Neutrophil (primary cell): ENCODE results near the gene KIF3B.

Experiments
- H3K27ac ChIP-seq: fragments of 200-600 bp; sonication (generic); 2 replicates; pipeline ENCODE4 v1.5.1; 2016; ENCODE audit warnings: mild to moderate bottlenecking, moderate library complexity
- H3K27me3 ChIP-seq: fragments of 200-600 bp; sonication (generic); 2 replicates; pipeline ENCODE4 v1.6.0; 2016; ENCODE audit warnings: mild to moderate bottlenecking
- H3K36me3 ChIP-seq: fragments of 200-600 bp; sonication (generic); 2 replicates; pipeline ENCODE4 v1.5.1; 2017
- H3K4me1 ChIP-seq, 2 experiments: fragments of 200-600 bp in 1 of 2; sonication (generic) in 1 of 2; 1 replicate in 1 of 2; 2 replicates in 1 of 2; pipeline versions ENCODE4 v1.5.1 to v1.6.1; 2013 to 2016; ENCODE audit warnings: low read depth in 1 of 2, low read length in 1 of 2, mild to moderate bottlenecking in 1 of 2, moderate library complexity in 1 of 2; ENCODE audit not compliant: control insufficient read depth in 1 of 2, insufficient read depth in 1 of 2
- H3K4me3 ChIP-seq, 2 experiments: fragments of 200-600 bp in 1 of 2; sonication (generic) in 1 of 2; 1 replicate in 1 of 2; 2 replicates in 1 of 2; pipeline ENCODE4 v1.5.1; 2013 to 2016; ENCODE audit warnings: low read depth in 1 of 2, low read length in 1 of 2, mild to moderate bottlenecking in 1 of 2, moderate library complexity in 1 of 2
- H3K9me3 ChIP-seq: fragments of 200-600 bp; sonication (generic); 2 replicates; pipeline ENCODE4 v1.5.1; 2016
- TF ChIP-seq, protein P1 (sequence below): fragments of 200-600 bp; sonication (generic); IDR thresholded peaks from 2 replicates; pipeline ENCODE4 v1.5.1; 2016; ENCODE audit warnings: antibody characterized with exemption

KIF3B gene

DNA sequence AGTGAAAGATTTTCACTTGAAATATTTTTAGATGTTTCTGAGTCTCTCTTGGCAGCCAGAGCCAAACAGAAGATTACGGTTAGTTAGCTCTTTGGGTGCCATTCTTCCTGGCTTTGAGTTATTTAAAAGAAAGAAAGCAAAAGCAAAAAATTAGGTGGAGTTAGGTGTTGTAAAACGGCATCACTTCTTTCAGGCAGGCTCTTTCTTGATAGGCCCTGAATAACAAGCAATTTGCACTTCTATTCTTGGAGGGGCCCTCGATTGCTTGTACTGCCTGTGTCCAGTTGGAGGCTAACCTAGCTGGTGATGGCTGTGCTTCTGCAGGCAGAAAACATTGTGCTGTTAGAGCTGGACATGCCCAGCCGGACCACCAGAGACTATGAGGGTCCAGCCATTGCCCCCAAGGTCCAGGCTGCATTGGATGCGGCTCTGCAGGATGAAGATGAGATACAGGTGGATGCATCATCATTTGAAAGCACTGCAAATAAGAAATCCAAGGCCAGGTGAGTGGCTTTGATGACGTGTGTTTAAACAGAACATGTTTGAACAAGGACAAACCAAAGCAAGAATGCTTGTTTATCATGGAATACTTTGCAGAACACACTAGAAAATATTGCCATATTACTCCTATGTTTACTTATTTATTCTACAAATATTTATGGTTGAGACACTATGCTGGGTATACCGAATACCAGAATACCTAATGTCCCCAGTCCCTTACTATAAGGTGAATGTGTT is 52.5 kb downstream of the KIF3B start:
- peaks cover 8 to 9% of the 10 kb centered on the region in 2 experiments for H3K4me1 ChIP-seq
- no peak overlapping the region for H3K4me3 ChIP-seq
- H3K27ac ChIP-seq, result no peak overlapping the region
- no peaks in the 10 kb centered on the region for H3K27me3 ChIP-seq
- peaks cover 54% of the 10 kb centered on the region for H3K36me3 ChIP-seq
- no peaks in the 10 kb centered on the region for H3K9me3 ChIP-seq
- TF ChIP-seq, protein P1, sequence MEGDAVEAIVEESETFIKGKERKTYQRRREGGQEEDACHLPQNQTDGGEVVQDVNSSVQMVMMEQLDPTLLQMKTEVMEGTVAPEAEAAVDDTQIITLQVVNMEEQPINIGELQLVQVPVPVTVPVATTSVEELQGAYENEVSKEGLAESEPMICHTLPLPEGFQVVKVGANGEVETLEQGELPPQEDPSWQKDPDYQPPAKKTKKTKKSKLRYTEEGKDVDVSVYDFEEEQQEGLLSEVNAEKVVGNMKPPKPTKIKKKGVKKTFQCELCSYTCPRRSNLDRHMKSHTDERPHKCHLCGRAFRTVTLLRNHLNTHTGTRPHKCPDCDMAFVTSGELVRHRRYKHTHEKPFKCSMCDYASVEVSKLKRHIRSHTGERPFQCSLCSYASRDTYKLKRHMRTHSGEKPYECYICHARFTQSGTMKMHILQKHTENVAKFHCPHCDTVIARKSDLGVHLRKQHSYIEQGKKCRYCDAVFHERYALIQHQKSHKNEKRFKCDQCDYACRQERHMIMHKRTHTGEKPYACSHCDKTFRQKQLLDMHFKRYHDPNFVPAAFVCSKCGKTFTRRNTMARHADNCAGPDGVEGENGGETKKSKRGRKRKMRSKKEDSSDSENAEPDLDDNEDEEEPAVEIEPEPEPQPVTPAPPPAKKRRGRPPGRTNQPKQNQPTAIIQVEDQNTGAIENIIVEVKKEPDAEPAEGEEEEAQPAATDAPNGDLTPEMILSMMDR, result no peak

DNA sequence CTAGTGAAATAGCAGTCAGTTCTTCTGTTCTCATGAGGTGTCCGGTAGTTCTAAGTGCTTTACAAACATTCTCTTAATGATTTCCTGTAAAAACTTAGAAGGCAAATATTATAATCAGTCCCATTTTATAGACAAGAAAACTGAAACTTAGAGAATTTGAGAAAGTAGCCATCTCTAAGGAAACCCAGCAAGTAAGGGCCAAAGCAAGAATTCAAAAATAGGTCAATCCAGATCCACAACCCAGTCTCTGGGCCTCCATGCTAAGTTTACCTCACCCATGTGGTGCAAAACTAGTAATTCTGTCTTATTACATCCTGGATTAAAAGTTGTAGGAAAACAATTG is 53.1 kb downstream of the KIF3B start:
- Histone ChIP-seq H3K4me1 (peaks cover 8 to 9% of the 10 kb centered on the region in 2 experiments), H3K27me3 (no peaks in the 10 kb centered on the region), H3K4me3 (no peak overlapping the region), H3K36me3 (peaks cover 54% of the 10 kb centered on the region), H3K27ac (no peak overlapping the region), H3K9me3 (no peaks in the 10 kb centered on the region)
- TF ChIP-seq, protein P1, result no peak

DNA sequence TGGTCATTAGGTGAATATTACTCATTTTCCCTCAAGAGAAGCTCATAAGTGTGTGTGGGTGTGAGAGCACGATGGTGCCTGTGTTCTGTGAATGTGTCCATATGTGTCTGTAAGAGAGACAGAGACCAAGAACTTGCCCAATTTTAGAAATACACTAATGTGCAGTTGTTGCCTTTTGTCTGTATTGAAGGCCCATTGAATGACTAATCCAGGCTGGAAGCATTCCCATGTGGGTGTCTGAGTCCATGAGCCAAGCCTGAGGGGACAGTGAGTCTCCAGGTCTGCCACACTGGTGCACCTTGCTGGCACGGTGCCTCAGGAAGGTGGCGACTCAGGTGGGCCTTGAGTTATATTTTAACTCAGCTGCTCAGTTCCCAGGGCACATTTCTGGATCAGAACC is 55.2 kb downstream of the KIF3B start:
- TF ChIP-seq, protein P1, result no peak
- Histone ChIP-seq H3K27me3 (no peaks in the 10 kb centered on the region), H3K4me1 (peaks cover 16 to 19% of the 10 kb centered on the region in 2 experiments), H3K36me3 (peaks cover 45% of the 10 kb centered on the region), H3K9me3 (no peaks in the 10 kb centered on the region), H3K27ac (no peak overlapping the region), H3K4me3 (no peak overlapping the region)

DNA sequence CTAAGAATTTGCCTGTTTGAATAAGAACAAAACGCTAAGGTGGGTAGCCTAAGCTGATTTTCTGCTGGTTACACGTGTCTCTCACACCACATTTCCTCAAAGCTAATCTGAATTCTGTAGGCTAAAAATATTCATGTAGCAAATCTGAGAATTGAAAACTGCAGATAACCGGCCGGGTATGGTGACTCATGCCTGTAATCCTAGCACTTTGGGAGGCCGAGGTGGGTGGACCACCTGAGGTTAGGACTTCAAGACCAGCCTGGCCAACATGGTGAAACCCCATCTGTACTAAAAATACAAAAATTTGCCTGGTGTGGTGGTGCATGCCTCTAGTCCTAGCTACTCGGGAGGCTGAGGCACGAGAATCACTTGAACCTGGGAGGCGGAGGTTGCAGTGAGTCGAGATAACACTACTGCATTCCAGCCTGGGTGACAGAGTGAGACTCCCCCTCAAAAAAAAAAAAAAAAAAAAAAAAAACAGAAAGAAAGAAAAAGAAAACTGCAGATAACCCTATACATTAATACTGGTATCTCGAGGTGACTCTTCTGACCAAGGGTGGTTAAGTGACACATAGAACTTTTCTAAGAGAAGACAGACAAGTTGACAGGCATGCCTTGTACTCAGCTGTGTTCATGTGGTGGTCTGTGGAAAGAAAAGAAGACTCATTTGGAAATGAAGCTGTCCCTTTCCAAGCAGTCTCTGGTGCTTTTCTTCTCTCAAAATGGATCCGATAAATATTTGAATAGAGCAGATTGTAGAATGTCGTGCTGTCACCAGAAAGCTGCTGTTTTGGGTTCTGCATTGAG is 55.9 kb downstream of the KIF3B start:
- H3K4me1 ChIP-seq, result peaks cover 21 to 26% of the 10 kb centered on the region in 2 experiments
- no peaks in the 10 kb centered on the region for H3K9me3 ChIP-seq
- TF ChIP-seq, protein P1, result no peak
- H3K4me3 ChIP-seq, result no peak overlapping the region
- no peak overlapping the region for H3K27ac ChIP-seq
- peaks cover 37% of the 10 kb centered on the region for H3K36me3 ChIP-seq
- H3K27me3 ChIP-seq, result no peaks in the 10 kb centered on the region

DNA sequence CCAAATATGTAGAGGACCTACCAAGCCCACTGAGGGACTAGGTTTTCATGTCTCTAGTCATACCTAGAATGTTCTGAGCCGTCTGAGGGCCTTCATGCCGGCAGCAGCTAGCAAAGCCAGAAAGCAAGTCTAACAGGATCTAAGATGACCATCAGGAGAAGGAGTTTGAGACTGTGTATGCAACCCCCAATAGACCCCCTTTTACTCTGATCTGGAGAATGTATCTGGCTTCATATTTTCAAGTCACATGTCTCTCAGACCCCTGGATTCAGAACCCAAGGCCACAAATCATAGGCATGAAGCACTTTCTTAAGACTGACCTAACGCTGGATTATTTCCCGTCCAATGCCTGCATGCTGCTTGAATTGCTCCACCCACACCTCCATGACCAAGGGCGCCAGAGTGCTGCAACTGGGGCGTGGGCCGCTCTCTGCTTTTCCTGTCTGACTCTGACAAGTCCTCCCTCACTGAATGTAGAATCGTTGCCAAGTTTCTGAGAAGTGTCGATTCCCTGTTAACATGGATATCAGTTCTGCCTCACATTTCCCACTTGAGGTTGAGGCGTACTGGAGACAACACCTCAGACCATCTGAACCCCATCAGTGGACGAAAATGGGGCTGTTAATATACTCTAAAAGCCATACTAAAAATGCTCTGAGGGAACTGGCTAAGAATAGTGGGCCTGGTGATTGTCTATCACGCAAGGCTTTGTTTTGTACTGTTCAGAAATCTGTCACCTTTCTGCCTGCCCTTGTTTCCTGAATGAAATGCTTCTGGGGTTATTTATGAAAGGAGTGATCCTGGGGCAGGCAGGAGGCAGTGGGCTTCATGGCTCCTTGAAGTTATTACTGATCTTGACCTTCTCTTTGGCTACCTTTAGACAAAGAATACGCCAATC is 56.8 kb downstream of the KIF3B start:
- Histone ChIP-seq H3K4me1 (peaks cover 27 to 28% of the 10 kb centered on the region in 2 experiments), H3K9me3 (no peaks in the 10 kb centered on the region), H3K27me3 (no peaks in the 10 kb centered on the region), H3K27ac (no peak overlapping the region), H3K36me3 (peaks cover 36% of the 10 kb centered on the region), H3K4me3 (no peak overlapping the region)
- TF ChIP-seq, protein P1, result no peak
